D721Med (cell line): Measurements from ENCODE around the gene AMOT.

ENCODE experiments used
- DNase-seq: peaks from one replicate; pipeline ENCODE4 v3.0.0; 2011; ENCODE audit warnings: low spot score; ENCODE audit not compliant: insufficient read length
- FAIRE-seq: peaks from 2 replicates; lab custom pipeline; 2011; peaks lifted over from hg19 to GRCh38; lab: Jason Lieb, UNC
- TF ChIP-seq, protein P1 (sequence below): IDR thresholded peaks from 2 replicates; pipeline ENCODE4 v1.5.1; 2012; ENCODE audit warnings: mild to moderate bottlenecking, control low read depth; ENCODE audit not compliant: insufficient read depth; ENCODE audit errors: missing control alignments

AMOT gene

DNA sequence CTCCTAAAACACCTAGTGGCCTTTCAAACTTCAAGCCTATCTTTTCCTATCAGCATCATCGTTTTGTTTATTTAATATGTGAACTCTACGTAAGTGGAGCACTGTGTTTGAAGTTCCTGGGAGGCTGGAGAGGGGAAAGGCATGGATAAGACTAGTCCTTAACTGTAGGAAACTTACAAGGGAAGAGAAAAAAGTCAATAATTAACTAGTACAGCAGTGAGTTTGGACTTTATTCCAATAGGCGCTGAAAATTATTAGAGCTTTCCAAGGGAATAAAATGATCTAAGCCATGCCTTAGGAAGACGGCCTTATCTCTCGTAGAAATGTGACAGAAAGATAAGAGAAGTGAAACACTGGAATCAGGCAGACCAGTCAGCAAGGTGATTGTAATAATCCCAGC, 55.3 kb downstream of the AMOT start:
- FAIRE-seq: no peak
- TF ChIP-seq, protein P1, sequence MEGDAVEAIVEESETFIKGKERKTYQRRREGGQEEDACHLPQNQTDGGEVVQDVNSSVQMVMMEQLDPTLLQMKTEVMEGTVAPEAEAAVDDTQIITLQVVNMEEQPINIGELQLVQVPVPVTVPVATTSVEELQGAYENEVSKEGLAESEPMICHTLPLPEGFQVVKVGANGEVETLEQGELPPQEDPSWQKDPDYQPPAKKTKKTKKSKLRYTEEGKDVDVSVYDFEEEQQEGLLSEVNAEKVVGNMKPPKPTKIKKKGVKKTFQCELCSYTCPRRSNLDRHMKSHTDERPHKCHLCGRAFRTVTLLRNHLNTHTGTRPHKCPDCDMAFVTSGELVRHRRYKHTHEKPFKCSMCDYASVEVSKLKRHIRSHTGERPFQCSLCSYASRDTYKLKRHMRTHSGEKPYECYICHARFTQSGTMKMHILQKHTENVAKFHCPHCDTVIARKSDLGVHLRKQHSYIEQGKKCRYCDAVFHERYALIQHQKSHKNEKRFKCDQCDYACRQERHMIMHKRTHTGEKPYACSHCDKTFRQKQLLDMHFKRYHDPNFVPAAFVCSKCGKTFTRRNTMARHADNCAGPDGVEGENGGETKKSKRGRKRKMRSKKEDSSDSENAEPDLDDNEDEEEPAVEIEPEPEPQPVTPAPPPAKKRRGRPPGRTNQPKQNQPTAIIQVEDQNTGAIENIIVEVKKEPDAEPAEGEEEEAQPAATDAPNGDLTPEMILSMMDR: no peak
- DNase-seq: no peak

DNA sequence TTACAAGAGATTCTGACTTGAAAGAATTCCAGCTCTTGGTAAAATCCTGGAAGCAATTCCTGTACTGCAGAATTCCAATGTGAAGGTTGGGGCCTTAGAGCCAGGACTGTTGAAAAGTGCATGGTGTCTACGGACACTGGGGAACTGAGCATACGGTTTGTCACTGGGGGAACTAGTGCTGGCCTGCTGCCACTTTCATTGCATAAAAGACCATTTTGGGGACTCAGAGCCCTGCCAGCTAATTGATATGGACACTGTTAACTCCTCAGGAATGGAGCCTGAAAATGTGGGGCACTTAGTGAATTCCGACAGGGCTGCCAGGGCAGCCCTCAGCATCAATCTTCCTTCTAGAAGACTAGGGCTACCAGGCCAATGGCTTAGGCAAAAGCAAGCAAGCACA, 55.9 kb downstream of the AMOT start:
- DNase-seq (no peak), FAIRE-seq (no peak)
- TF ChIP-seq, protein P1: no peak

DNA sequence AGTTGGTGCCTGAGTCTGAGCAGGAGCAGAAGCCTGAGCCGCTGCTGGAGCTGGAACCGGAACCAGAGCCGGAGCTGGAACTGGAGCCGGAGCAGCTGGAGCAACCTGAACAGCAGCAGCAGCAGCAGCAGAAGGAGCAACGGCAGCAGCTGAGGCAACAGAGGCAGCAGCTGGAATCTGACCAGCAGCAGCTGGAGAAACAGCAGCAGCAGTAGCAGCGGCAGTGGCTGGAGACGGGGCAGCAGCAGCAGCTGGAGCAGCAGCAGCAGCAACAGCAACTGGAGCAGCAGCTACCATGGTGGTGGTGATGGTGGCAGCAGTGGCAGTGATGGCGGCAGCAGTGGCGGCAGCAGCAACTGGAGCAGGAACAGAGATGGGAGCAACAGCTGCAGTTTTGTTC, 61.5 kb downstream of the AMOT start:
- DNase-seq (no peak), FAIRE-seq (no peak)
- TF ChIP-seq, protein P1: no peak

DNA sequence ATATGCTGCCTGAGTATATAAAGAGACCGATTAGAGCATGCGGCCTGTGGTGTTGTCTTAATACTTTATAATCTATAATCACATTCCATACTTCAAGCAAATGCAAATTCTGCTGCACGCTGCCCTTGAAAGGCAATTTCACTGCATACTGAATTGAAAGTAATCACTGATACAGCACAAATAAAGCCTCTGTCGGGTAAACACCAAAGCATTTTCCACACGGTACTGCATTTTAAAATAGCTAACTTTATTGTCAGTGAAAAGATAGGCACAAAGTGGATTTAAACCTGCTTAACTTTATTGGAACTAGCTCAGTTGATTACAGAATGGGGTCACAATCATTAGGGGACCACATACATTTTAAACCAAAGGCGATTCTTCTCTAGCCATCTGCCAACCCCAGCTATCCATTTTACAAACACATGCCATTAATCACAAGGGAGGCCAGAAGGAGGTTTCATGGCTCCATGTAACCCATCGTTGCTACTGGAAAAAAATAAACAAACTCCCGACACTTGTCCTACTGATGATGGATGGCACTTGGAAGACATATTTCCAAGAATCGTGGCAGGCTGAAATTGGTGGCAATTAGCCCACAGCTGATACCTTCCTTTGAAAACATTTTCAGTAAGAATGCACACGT, 65.9 kb downstream of the AMOT start:
- DNase-seq (no peak), FAIRE-seq (peak; percentile 87)
- TF ChIP-seq, protein P1: no peak

DNA sequence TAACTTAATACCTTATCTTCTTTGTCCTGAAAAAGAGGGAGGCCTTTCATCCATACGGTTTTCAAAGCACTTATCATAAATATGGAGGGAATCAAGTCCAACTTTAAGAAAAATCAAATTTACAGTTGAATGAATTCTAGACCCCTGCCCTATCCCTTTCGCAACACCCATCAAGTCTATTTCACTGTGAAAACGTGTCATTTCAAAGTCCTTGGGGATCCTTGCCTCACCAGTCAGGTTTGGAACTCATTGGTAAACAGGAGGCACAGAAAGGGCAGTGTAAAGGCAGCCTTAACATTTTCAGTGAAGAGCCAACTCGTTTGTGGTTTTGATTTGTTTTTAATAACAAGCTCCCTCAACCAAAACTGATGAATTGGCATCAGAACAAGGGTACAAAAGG, 66.5 kb downstream of the AMOT start:
- TF ChIP-seq, protein P1: no peak
- FAIRE-seq: no peak
- DNase-seq: no peak

DNA sequence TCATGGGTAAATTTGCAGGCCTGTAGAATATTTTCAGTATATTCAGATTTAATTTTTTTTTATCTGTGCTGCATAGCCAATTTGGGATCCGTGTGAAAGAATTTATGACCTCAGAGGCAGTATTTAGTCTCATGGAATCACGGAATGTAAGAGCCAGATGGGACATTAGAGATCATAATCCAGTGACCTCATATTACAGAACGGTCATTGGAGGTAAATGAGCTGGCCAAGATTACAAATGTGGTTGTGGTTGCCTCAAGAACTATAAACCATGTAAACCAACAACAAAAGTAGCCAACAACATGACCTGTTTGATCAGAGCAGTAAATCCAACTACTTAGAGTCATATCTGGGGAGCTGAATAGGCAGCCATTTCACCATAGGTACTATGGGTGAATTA, 71.6 kb downstream of the AMOT start:
- no peak for FAIRE-seq
- no peak for DNase-seq
- TF ChIP-seq, protein P1: no peak

DNA sequence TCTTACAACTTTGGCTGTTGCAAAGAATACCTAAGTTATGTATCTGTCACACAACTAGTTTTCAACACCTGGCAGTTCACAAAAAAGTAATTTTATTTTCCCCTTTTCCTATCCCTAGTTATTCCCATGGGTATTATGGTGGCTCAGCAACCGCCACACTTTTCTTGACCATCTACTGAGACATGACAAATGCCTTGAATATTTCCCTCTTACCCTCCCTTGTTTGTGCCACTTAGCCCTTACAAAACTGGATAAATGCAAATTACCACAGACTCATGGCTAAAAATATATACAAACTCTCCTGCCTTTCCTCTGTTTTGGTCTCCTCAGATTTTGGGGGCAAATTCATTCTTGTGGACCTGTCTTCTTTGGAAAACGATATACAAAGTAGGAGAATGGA, 72.1 kb downstream of the AMOT start:
- TF ChIP-seq, protein P1: no peak
- no peak for FAIRE-seq
- no peak for DNase-seq
